HG03135 (cell line): ENCODE data around the gene GPR15.

Experiments
- ATAC-seq: cut with Tn5 transposase; IDR thresholded peaks from one replicate; pipeline ENCODE4 v1.9.1; 2021; ENCODE audit warnings: mild to moderate bottlenecking, moderate library complexity; ENCODE audit not compliant: unreplicated experiment

GPR15 gene

GRCh38 chr3:98529856-98530459 is 1.8 kb upstream of the GPR15 start:
- no peak for ATAC-seq

GRCh38 chr3:98530676-98531075 is 1.1 kb upstream of the GPR15 start:
- ATAC-seq, result no peak

GRCh38 chr3:98532275-98532637 is 478 bp downstream of the GPR15 start:
- ATAC-seq, result no peak

- ATAC-seq, result no peak
These were observed 1.2 kb downstream of the GPR15 start for GRCh38 chr3:98532709-98533571.

GRCh38 chr3:98534168-98534567 is 2.4 kb downstream of the GPR15 start:
- ATAC-seq, result no peak

GRCh38 chr3:98534734-98535133 is 3.0 kb downstream of the GPR15 start:
- ATAC-seq, result no peak

- ATAC-seq, result peak; percentile 76
These were observed 4.8 kb downstream of the GPR15 start for GRCh38 chr3:98536456-98537017.

GRCh38 chr3:98540346-98540745 is 8.6 kb downstream of the GPR15 start:
- ATAC-seq, result peak; percentile 48

- no peak for ATAC-seq
These were observed 9.9 kb downstream of the GPR15 start for GRCh38 chr3:98541695-98542094.

- ATAC-seq, result no peak
These were observed 10.8 kb downstream of the GPR15 start for GRCh38 chr3:98542623-98543022.

- ATAC-seq, result no peak
These were observed 14.2 kb downstream of the GPR15 start for GRCh38 chr3:98545940-98546339.

- no peak for ATAC-seq
These were observed 16.8 kb downstream of the GPR15 start for GRCh38 chr3:98548544-98548943.

GRCh38 chr3:98550833-98551232 is 19.1 kb downstream of the GPR15 start:
- no peak for ATAC-seq

- no peak for ATAC-seq
These were observed 19.5 kb downstream of the GPR15 start for GRCh38 chr3:98551236-98551635.

GRCh38 chr3:98551754-98552153 is 20.0 kb downstream of the GPR15 start:
- no peak for ATAC-seq

GRCh38 chr3:98552232-98553020 is 20.6 kb downstream of the GPR15 start:
- ATAC-seq, result no peak

GRCh38 chr3:98553021-98553563 is 21.3 kb downstream of the GPR15 start:
- ATAC-seq, result no peak

- ATAC-seq, result no peak
These were observed 22.0 kb downstream of the GPR15 start for GRCh38 chr3:98553753-98554152.

GRCh38 chr3:98554580-98554979 is 22.8 kb downstream of the GPR15 start:
- ATAC-seq, result no peak

- no peak for ATAC-seq
These were observed 23.2 kb downstream of the GPR15 start for GRCh38 chr3:98555025-98555379.
